Thymus (tissue), 11 donors: ENCODE data around the gene NDUFB7. TPM values are rescaled to one million over a fixed set of nuclear protein-coding genes. Genes with fewer than 3 reads are reported as not detected.
"Not testable (repeated sequence)": the region's sequence is repeated elsewhere in the genome, so short reads cannot be mapped to it uniquely, and the experiment has no call there.

Experiments used
- DNase-seq, 9 donors: peaks; one replicate each; pipeline ENCODE4 v3.0.0-alpha.2; 2013; ENCODE audit warnings: low spot score in 9 of 9, low read depth in 6 of 9, missing footprints in 1 of 9
- H3K27ac ChIP-seq, 2 donors: one replicate each; pipeline ENCODE4 v1.5.1; 2013; ENCODE audit warnings: control low read depth in 1 of 2, low read depth in 1 of 2, low read length in 1 of 2, mild to moderate bottlenecking in 1 of 2, moderate library complexity in 1 of 2
- H3K27me3 ChIP-seq, 2 donors: one replicate each; pipeline ENCODE4 v1.5.1; 2013; ENCODE audit warnings: low read length in 1 of 2; ENCODE audit not compliant: control insufficient read depth in 2 of 2, insufficient read depth in 1 of 2
- H3K36me3 ChIP-seq, 2 donors: one replicate each; pipeline ENCODE4 v1.5.1; 2013; ENCODE audit warnings: low read length in 1 of 2, mild to moderate bottlenecking in 1 of 2, moderate library complexity in 1 of 2; ENCODE audit not compliant: control insufficient read depth in 2 of 2, insufficient read depth in 2 of 2
- H3K4me1 ChIP-seq, 2 donors: one replicate each; pipeline ENCODE4 v1.5.1; 2013; ENCODE audit warnings: low read length in 2 of 2; ENCODE audit not compliant: control insufficient read depth in 2 of 2, insufficient read depth in 2 of 2
- H3K4me3 ChIP-seq, 2 donors: one replicate each; pipeline ENCODE4 v1.5.1; 2013; ENCODE audit warnings: low read length in 2 of 2, control low read depth in 1 of 2, mild to moderate bottlenecking in 1 of 2
- H3K9me3 ChIP-seq, 2 donors: one replicate each; pipeline ENCODE4 v1.5.1; 2013; ENCODE audit warnings: low read length in 1 of 2, mild to moderate bottlenecking in 1 of 2; ENCODE audit not compliant: control insufficient read depth in 2 of 2, insufficient read depth in 1 of 2
- WGBS: extraction: QIAGEN DNeasy Blood & Tissue Kit; methylation state at CpG from one replicate; pipeline ENCODE4 v1.1.7; 2013; 5-methylcytosine and 5-hydroxymethylcytosine counted together
- polyA plus RNA-seq: library from polyadenylated mRNA; stranded (reverse); fragments of 200-250 nt; gene quantifications from one replicate; pipeline ENCODE4 v1.2.3, GENCODE V29; 2013
- total RNA-seq: library from RNA; stranded (reverse); fragments of 120-200 nt; gene quantifications from one replicate; pipeline ENCODE4 v1.2.4, GENCODE V29; 2013
- donor health status: healthy.

The NDUFB7 gene
- total and polyA plus RNA-seq, 2 donors, result 216 to 255 TPM

DNA sequence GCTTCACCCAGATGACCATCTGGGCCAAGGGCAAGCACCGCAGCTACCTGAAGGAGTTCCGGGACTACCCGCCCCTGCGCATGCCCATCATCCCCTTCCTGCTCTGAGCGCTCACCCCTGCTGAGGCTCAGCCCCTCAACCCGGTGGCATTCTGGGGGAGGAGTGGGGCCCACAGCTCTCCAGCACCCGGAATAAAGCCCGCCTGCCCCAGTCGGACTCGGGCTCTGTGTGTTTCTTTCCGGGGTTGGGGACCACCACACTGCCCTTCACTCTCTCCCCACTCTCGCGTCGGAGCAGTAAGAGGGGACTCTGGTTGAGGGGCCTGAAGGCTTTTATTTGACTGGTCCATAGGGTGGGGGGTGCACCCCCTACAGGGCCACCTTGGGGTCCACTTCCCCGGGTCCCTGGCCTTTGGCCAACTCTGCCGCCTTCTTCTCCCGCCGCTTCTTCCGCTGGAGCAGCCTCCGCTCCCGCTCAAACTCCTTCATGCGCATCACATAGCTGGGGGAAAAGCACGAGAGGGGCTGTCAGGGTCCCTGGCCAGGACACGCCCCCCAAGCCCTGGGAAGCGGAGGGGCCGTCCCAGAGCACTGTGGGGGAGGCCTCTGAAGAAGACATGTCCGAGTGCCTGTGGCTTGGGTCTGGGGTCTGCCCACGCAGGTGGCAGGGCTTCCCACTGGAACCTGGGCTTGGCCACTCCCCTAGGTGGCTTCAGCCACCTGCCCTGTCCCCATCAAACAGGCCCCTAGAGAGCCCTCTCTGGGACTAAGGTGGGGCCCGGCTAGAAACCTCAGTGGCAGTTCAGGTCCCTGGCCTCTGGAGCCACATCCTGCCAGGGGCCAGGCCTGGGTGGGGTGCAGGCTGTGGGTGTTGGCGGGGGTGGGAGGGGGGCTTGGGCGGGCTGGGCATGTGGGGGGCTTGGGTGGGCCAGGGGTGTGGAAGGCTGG, 5.8 kb downstream of the NDUFB7 start:
- H3K36me3 ChIP-seq, result peaks cover 34 to 53% of the 10 kb centered on the region in 2 donors
- H3K4me1 ChIP-seq, result peaks cover 3 to 10% of the 10 kb centered on the region in 2 donors
- H3K27ac ChIP-seq, result no peak overlapping the region
- no peak overlapping the region for H3K4me3 ChIP-seq
- WGBS, result 96% methylated on average over 26 of the region's 31 CpGs
- no peaks in the 10 kb centered on the region for H3K27me3 ChIP-seq
- H3K9me3 ChIP-seq, result peaks cover 0 to 1% of the 10 kb centered on the region in 2 donors
- no peak for DNase-seq

DNA sequence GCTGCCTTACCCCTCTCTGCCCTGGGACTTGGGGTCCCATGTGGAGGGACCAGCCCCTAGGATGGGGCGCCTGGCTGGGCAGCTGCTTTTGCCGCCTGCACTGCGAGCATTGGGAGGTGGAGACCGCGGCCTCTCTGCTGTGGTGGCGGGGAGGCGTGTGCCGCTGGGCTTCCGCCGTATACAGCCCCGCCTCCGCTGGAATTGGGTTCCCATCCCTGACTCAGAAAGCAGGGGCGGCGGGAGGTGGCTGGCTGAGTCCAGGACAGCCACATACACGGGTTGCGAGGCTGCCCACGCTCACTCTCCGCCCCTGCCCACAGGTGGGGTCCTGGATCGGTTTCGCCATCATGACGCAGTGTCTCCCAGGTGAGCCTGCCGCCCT, 6.6 kb downstream of the NDUFB7 start:
- H3K4me1 ChIP-seq, result peaks cover 0 to 8% of the 10 kb centered on the region in 2 donors
- 96% methylated on average over 22 of the region's 22 CpGs for WGBS
- H3K27ac ChIP-seq, result no peak overlapping the region

DNA sequence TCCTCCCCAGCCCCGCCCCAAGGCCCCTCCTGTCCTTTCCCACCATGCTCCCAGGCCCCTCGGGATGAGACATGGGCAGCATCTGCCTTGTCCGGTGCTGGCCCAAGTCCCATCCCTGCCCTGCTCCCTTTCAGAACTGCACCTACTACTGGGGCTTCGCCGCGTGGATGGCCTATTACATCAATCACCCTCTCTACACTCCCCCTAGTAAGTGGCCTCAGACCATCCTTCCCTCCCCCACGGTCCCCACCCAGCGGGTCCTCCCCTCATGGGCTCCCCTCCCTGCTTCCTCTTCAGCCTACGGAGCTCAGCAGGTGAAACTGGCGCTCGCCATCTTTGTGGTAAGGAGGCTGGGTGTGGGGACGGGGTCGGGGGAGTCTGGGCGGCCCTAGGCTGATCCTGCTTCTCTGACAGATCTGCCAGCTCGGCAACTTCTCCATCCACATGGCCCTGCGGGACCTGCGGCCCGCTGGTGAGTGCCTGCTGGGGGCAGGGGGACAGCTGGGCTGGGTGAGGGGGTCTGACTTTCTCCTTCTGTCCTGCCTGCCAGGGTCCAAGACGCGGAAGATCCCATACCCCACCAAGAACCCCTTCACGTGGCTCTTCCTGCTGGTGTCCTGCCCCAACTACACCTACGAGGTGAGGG, 7.1 kb downstream of the NDUFB7 start:
- DNase-seq, result not testable (repeated sequence)

More for the DNA sequence above, 6.6 kb downstream of the NDUFB7 start:
- Histone ChIP-seq H3K9me3 (peaks cover 0 to 1% of the 10 kb centered on the region in 2 donors), H3K36me3 (peaks cover 34 to 53% of the 10 kb centered on the region in 2 donors), H3K4me3 (no peak overlapping the region), H3K27me3 (no peaks in the 10 kb centered on the region)
- no peak for DNase-seq

DNA sequence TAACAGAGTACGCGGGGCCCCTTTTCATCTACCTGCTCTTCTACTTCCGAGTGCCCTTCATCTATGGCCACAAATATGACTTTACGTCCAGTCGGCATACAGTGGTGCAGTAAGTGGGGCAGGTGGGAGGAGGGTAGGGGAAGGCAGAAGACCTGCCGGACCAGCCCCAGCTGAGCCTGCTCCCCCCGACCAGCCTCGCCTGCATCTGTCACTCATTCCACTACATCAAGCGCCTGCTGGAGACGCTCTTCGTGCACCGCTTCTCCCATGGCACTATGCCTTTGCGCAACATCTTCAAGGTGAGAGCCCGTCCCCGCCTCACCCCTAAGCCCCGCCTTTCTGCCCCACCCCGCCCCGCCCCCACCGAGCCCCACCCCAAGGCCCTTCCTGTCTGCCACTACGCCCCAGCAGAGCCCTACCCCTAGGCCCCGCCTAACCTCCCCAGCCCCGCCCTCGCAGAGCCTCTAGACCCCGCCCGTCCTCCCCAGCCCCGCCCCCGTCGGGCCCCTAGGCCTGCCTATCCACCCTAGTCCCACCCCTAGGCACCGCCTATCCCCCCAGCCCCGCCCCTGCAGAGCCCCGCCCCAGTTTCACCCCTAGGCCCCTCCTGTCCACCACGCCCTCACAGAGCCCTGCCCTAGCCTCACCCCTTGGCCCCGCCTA, 7.7 kb downstream of the NDUFB7 start:
- Histone ChIP-seq H3K36me3 (peaks cover 32 to 53% of the 10 kb centered on the region in 2 donors), H3K4me3 (no peak overlapping the region), H3K9me3 (peaks cover 0 to 1% of the 10 kb centered on the region in 2 donors), H3K4me1 (peaks cover 0 to 8% of the 10 kb centered on the region in 2 donors), H3K27ac (no peak overlapping the region), H3K27me3 (no peaks in the 10 kb centered on the region)
- WGBS, result 92% methylated on average over 33 of the region's 33 CpGs
- no peak for DNase-seq

More for the DNA sequence above, 7.1 kb downstream of the NDUFB7 start:
- not testable (repeated sequence) for H3K4me1 ChIP-seq, H3K27ac ChIP-seq, H3K4me3 ChIP-seq, H3K9me3 ChIP-seq, H3K27me3 ChIP-seq
- peaks cover 34 to 53% of the 10 kb centered on the region in 2 donors for H3K36me3 ChIP-seq
- WGBS, result 79% methylated on average over 22 of the region's 22 CpGs

- Histone ChIP-seq H3K36me3 (peaks cover 31 to 54% of the 10 kb centered on the region in 2 donors), H3K4me1 (peaks cover 0 to 10% of the 10 kb centered on the region in 2 donors)
- no peak for DNase-seq
These were observed 8.3 kb downstream of the NDUFB7 start for GRCh38 chr19:14563590-14563926.

GRCh38 chr19:14562660-14563589, 8.9 kb downstream of the NDUFB7 start:
- Histone ChIP-seq H3K9me3 (peaks cover 0 to 1% of the 10 kb centered on the region in 2 donors), H3K36me3 (peaks cover 29 to 57% of the 10 kb centered on the region in 2 donors), H3K27ac (no peak overlapping the region), H3K27me3 (no peaks in the 10 kb centered on the region), H3K4me1 (peaks cover 0 to 10% of the 10 kb centered on the region in 2 donors), H3K4me3 (no peak overlapping the region)
- DNase-seq, result no peak
- 94% methylated on average over 23 of the region's 23 CpGs for WGBS

More at GRCh38 chr19:14563590-14563926, 8.3 kb downstream of the NDUFB7 start:
- Histone ChIP-seq H3K4me3 (no peak overlapping the region), H3K27ac (no peak overlapping the region), H3K9me3 (peaks cover 0 to 1% of the 10 kb centered on the region in 2 donors), H3K27me3 (no peaks in the 10 kb centered on the region)
- WGBS, result 99% methylated on average over 16 of the region's 16 CpGs

- Histone ChIP-seq H3K27ac (peak overlapping the region in 1 of 2 donors; percentile 43), H3K4me1 (peaks cover 0 to 11% of the 10 kb centered on the region in 2 donors), H3K4me3 (no peak overlapping the region), H3K36me3 (peaks cover 28 to 48% of the 10 kb centered on the region in 2 donors), H3K9me3 (peaks cover 0 to 1% of the 10 kb centered on the region in 2 donors), H3K27me3 (no peaks in the 10 kb centered on the region)
- 84% methylated on average over 22 of the region's 22 CpGs for WGBS
- DNase-seq, result no peak
These were observed 10.0 kb downstream of the NDUFB7 start for GRCh38 chr19:14561847-14562351.

- Histone ChIP-seq H3K4me1 (peaks cover 4 to 17% of the 10 kb centered on the region in 2 donors), H3K9me3 (peaks cover 0 to 1% of the 10 kb centered on the region in 2 donors), H3K4me3 (no peak overlapping the region), H3K27ac (peak overlapping the region; percentile 43 to 46), H3K27me3 (no peaks in the 10 kb centered on the region), H3K36me3 (peaks cover 26 to 47% of the 10 kb centered on the region in 2 donors)
- DNase-seq, result no peak
- WGBS, result 91% methylated on average over 8 of the region's 8 CpGs
These were observed 10.6 kb downstream of the NDUFB7 start for GRCh38 chr19:14561249-14561648.
